Keratinocyte (primary cell): Measurements from ENCODE around the gene CPT1B. TPM values are rescaled to one million over a fixed set of nuclear protein-coding genes. Genes with fewer than 3 reads are reported as not detected.

Source experiments
- DNase-seq: peaks from one replicate; pipeline ENCODE4 v3.0.0-alpha.2; 2011; ENCODE audit warnings: low read depth, missing footprints, low spot score
- FAIRE-seq: peaks from 2 replicates; lab custom pipeline; 2011; peaks lifted over from hg19 to GRCh38; lab: Jason Lieb, UNC
- H2AFZ ChIP-seq: 2 replicates; pipeline ENCODE4 v1.6.0; 2012; ENCODE audit warnings: low read length, control low read depth, inconsistent platforms; ENCODE audit not compliant: control insufficient read depth
- H3K27ac ChIP-seq: 2 replicates; pipeline ENCODE4 v1.5.1; 2011; ENCODE audit warnings: low read length; ENCODE audit not compliant: control insufficient read depth, insufficient read depth
- H3K27me3 ChIP-seq: 3 replicates; pipeline ENCODE4 v1.6.0; 2011; ENCODE audit warnings: low read length; ENCODE audit not compliant: control insufficient read depth, insufficient read depth; ENCODE audit errors: extremely low read depth
- H3K36me3 ChIP-seq, 2 experiments: 2 replicates in 1 of 2; 3 replicates in 1 of 2; pipeline ENCODE4 v1.5.1; 2011; ENCODE audit warnings: low read length in 2 of 2, mild to moderate bottlenecking in 1 of 2; ENCODE audit not compliant: control insufficient read depth in 2 of 2, insufficient read depth in 2 of 2; ENCODE audit errors: extremely low read depth in 1 of 2
- H3K4me1 ChIP-seq: 3 replicates; pipeline ENCODE4 v1.5.1; 2011; ENCODE audit warnings: low read length; ENCODE audit not compliant: control insufficient read depth, insufficient read depth; ENCODE audit errors: extremely low read depth
- H3K4me2 ChIP-seq: 3 replicates; pipeline ENCODE4 v1.6.0; 2011; ENCODE audit warnings: low read depth, low read length; ENCODE audit not compliant: control insufficient read depth, insufficient read depth; ENCODE audit errors: extremely low read depth
- H3K4me3 ChIP-seq, 3 experiments: fragments of 200-600 bp in 1 of 3; sonication (generic) in 1 of 3; 2 replicates in 2 of 3; 3 replicates in 1 of 3; pipeline ENCODE4 v1.5.1; 2011 to 2016; ENCODE audit warnings: low read length in 3 of 3, mild to moderate bottlenecking in 3 of 3, control low read depth in 2 of 3, inconsistent platforms in 1 of 3, low read depth in 1 of 3, mixed read lengths in 1 of 3, mixed run types in 1 of 3, moderate library complexity in 1 of 3; ENCODE audit not compliant: control insufficient read depth in 2 of 3, insufficient read depth in 2 of 3; ENCODE audit errors: extremely low read depth in 1 of 3
- H3K79me2 ChIP-seq: 2 replicates; pipeline ENCODE4 v1.6.0; 2012; ENCODE audit warnings: low read length; ENCODE audit not compliant: control insufficient read depth, insufficient read depth
- H3K9ac ChIP-seq: 3 replicates; pipeline ENCODE4 v1.6.0; 2011; ENCODE audit warnings: low read length; ENCODE audit not compliant: control insufficient read depth, insufficient read depth; ENCODE audit errors: extremely low read depth
- H3K9me1 ChIP-seq: 3 replicates; pipeline ENCODE4 v1.6.0; 2011; ENCODE audit warnings: low read length; ENCODE audit not compliant: control insufficient read depth, insufficient read depth; ENCODE audit errors: extremely low read depth
- H3K9me3 ChIP-seq: 2 replicates; pipeline ENCODE4 v1.5.1; 2012; ENCODE audit warnings: low read depth, low read length; ENCODE audit not compliant: control insufficient read depth
- H4K20me1 ChIP-seq: 3 replicates; pipeline ENCODE4 v1.6.0; 2011; ENCODE audit warnings: low read length; ENCODE audit not compliant: control insufficient read depth, insufficient read depth; ENCODE audit errors: extremely low read depth
- CTCF ChIP-seq, 3 experiments: IDR thresholded peaks in 1 of 3; conservative IDR thresholded peaks in 1 of 3; optimal IDR thresholded peaks in 1 of 3; 2 replicates in 2 of 3; 3 replicates in 1 of 3; pipeline versions ENCODE3 to v1.5.1; 2011; ENCODE audit warnings: low read length in 3 of 3, mild to moderate bottlenecking in 3 of 3, moderate library complexity in 2 of 3, control low read depth in 1 of 3, inconsistent platforms in 1 of 3; ENCODE audit not compliant: insufficient read depth in 2 of 3; ENCODE audit errors: extremely low read depth in 1 of 3
- EZH2 ChIP-seq: IDR thresholded peaks from one replicate; pipeline ENCODE4 v1.6.1; 2012; ENCODE audit warnings: inconsistent platforms, mild to moderate bottlenecking, low read length, moderate library complexity
- dilution Hi-C: fragments of 300-500 bp; cut with MboI; formaldehyde crosslinking; loops from one replicate; pipeline ENCODE4 v1.7.0; 2020; ENCODE audit warnings: low sequenced_read_pairs; ENCODE audit not compliant: extremely low pct_ligation_motif_present
- polyA plus RNA-seq, 5 experiments: library from polyadenylated mRNA; depleted of rRNA in 3 of 5; stranded (reverse) in 3 of 5; stranded (forward) in 1 of 5; unstranded in 1 of 5; fragments of >200 nt; gene quantifications; 1 replicate in 1 of 5; 2 replicates in 3 of 5; 3 replicates in 1 of 5; pipeline versions ENCODE4 v1.2.1 to v1.2.3, GENCODE V29; 2011 to 2012; ENCODE audit warnings: missing spikeins in 2 of 5, low read depth in 1 of 5, low replicate concordance in 1 of 5

CPT1B gene
- polyA plus RNA-seq, 1 donor (not counting 4 experiments of a cell fraction or from before 2014, with no cell fraction given), result 11.0 TPM

GRCh38 chr22:50607659-50608020 lies 29.4 kb upstream of the CPT1B start:
- Histone ChIP-seq H3K4me2 (no peak overlapping the region), H3K9me3 (no peaks in the 10 kb centered on the region), H3K4me1 (no peaks in the 10 kb centered on the region), H2AFZ (no peak overlapping the region), H4K20me1 (no peaks in the 10 kb centered on the region), H3K4me3 (no peak overlapping the region), H3K9ac (no peak overlapping the region), H3K27ac (no peak overlapping the region), H3K79me2 (no peaks in the 10 kb centered on the region), H3K27me3 (peaks cover 36% of the 10 kb centered on the region), H3K9me1 (no peaks in the 10 kb centered on the region), H3K36me3 (no peaks in the 10 kb centered on the region)
- dilution Hi-C loops, result no loop called here
- DNase-seq, result no peak
- TF ChIP-seq EZH2, result no peak
- no peak for TF ChIP-seq CTCF (optimal IDR thresholded peaks at IDR 0.05 in 1 of 3, IDR thresholded peaks at IDR 0.05 in 1 of 3, conservative IDR thresholded peaks at IDR 0.05 in 1 of 3; ENCODE audit: extremely low read depth in 1 of 3, insufficient read depth in 2 of 3, low read length in 3 of 3)
- FAIRE-seq, result no peak

GRCh38 chr22:50606946-50607658 lies 28.9 kb upstream of the CPT1B start:
- dilution Hi-C loops, result no loop called here
- H3K9me3 ChIP-seq, result no peaks in the 10 kb centered on the region
- no peak overlapping the region for H2AFZ ChIP-seq
- no peaks in the 10 kb centered on the region for H3K4me1 ChIP-seq
- H3K4me2 ChIP-seq, result no peak overlapping the region
- H3K9ac ChIP-seq, result no peak overlapping the region
- FAIRE-seq, result no peak
- no peak overlapping the region for H3K4me3 ChIP-seq
- no peaks in the 10 kb centered on the region for H4K20me1 ChIP-seq
- no peaks in the 10 kb centered on the region for H3K9me1 ChIP-seq
- H3K27ac ChIP-seq, result no peak overlapping the region
- H3K27me3 ChIP-seq, result peaks cover 42% of the 10 kb centered on the region
- no peaks in the 10 kb centered on the region for H3K79me2 ChIP-seq
- TF ChIP-seq CTCF (optimal IDR thresholded peaks at IDR 0.05 in 1 of 3, IDR thresholded peaks at IDR 0.05 in 1 of 3, conservative IDR thresholded peaks at IDR 0.05 in 1 of 3; ENCODE audit: extremely low read depth in 1 of 3, insufficient read depth in 2 of 3, low read length in 3 of 3), result no peak
- no peak for TF ChIP-seq EZH2
- DNase-seq, result no peak
- H3K36me3 ChIP-seq, result no peaks in the 10 kb centered on the region
